ENCODE results near the gene EVL. TPM values are rescaled to one million over a fixed set of nuclear protein-coding genes. Genes with fewer than 3 reads are reported as not detected.

EVL gene
- total and polyA plus RNA-seq, 12 donors = 26.0 to 79.4 (median 47.6) TPM

GRCh38 chr14:100091386-100091785, 26.2 kb downstream of the EVL start:
- intact Hi-C loops (cut with DNase I) = no loop called here
- no peaks in the 10 kb centered on the region for H3K27me3 ChIP-seq
- peaks cover 0 to 80% (median 10%) of the 10 kb centered on the region in 9 donors for H3K36me3 ChIP-seq
- ATAC-seq = no peak
- TF ChIP-seq CTCF (IDR thresholded peaks at IDR 0.05) = no peak
- H3K4me3 ChIP-seq = no peak overlapping the region
- no peak for DNase-seq
- WGBS, 2 donors = 92 to 93% methylated on average over 7 of the region's 7 CpGs
- no peaks in the 10 kb centered on the region for H3K9me3 ChIP-seq
- no peak overlapping the region for H3K27ac ChIP-seq
- no peaks in the 10 kb centered on the region for H3K4me1 ChIP-seq

- no peak overlapping the region for H3K4me3 ChIP-seq
- no peak for ATAC-seq
- intact Hi-C loops (cut with DNase I) = no loop called here
- H3K36me3 ChIP-seq = peaks cover 0 to 80% (median 7%) of the 10 kb centered on the region in 9 donors
- DNase-seq = no peak
- no peak for TF ChIP-seq CTCF (IDR thresholded peaks at IDR 0.05)
- no peaks in the 10 kb centered on the region for H3K9me3 ChIP-seq
- H3K27ac ChIP-seq = no peak overlapping the region
- no peaks in the 10 kb centered on the region for H3K4me1 ChIP-seq
- H3K27me3 ChIP-seq = no peaks in the 10 kb centered on the region
- WGBS, 2 donors = 72 to 82% methylated on average over 1 of the region's 1 CpG
Measured at GRCh38 chr14:100092832-100093231, 27.6 kb downstream of the EVL start.

- no peak overlapping the region for H3K4me3 ChIP-seq
- ATAC-seq (no peak), DNase-seq (no peak)
- H3K27ac ChIP-seq = no peak overlapping the region
- intact Hi-C loops (cut with DNase I) = no loop called here
- no peaks in the 10 kb centered on the region for H3K9me3 ChIP-seq
- no peak for TF ChIP-seq CTCF (IDR thresholded peaks at IDR 0.05)
- WGBS, 2 donors = 86 to 87% methylated on average over 6 of the region's 6 CpGs
- no peaks in the 10 kb centered on the region for H3K27me3 ChIP-seq
- peaks cover 0 to 80% (median 3%) of the 10 kb centered on the region in 9 donors for H3K36me3 ChIP-seq
- H3K4me1 ChIP-seq = no peaks in the 10 kb centered on the region
Measured at GRCh38 chr14:100093319-100093718, 28.1 kb downstream of the EVL start.

DNA sequence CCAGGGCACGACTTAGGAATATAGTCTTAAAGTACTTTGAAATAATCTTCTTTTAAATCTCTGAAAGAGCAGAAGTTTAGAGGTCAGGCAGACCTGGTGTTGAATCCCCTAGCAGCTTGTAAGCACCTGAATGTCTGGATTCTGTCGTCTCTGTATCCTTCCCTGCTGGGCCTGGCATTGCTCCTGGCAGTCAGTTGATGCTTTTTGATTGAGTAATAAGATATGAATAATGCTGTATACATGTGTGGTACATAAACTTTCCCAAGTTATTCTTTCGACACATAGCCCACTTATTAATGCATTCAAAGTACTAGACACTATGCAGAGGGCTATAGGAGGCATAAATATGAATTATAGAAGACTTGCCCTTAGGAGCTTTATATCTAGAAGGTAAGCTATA, 31.4 kb downstream of the EVL start:
- H3K36me3 ChIP-seq = peaks cover 0 to 76% (median 0%) of the 10 kb centered on the region in 9 donors
- no peak overlapping the region for H3K27ac ChIP-seq
- H3K27me3 ChIP-seq = no peaks in the 10 kb centered on the region
- H3K4me1 ChIP-seq = peaks cover 0 to 13% (median 0%) of the 10 kb centered on the region in 9 donors
- ATAC-seq (no peak), DNase-seq (no peak)
- H3K4me3 ChIP-seq = no peak overlapping the region
- no peak for TF ChIP-seq CTCF (IDR thresholded peaks at IDR 0.05)
- 88 to 91% methylated on average over 3 of the region's 3 CpGs for WGBS, 2 donors
- no peaks in the 10 kb centered on the region for H3K9me3 ChIP-seq
- intact Hi-C loops (cut with DNase I) = no loop called here

Measured in heart right ventricle (tissue), 16 donors.